Left lung (tissue), 10 donors: ENCODE data around the gene ATP5ME. TPM values are rescaled to one million over a fixed set of nuclear protein-coding genes. Genes with fewer than 3 reads are reported as not detected.
"Not testable (repeated sequence)": the region's sequence is repeated elsewhere in the genome, so short reads cannot be mapped to it uniquely, and the experiment has no call there.

ENCODE experiments used
- ATAC-seq: fragments of 200-7000 bp; cut with Tn5 transposase; one replicate; pipeline ENCODE4 v1.9.1; 2020; ENCODE audit warnings: moderate library complexity
- DNase-seq, 4 donors: peaks; one replicate each; pipeline ENCODE4 v3.0.0-alpha.2; 2013 to 2020
- H3K27ac ChIP-seq, 2 donors: fragments of 200-600 bp; sonication (generic) in 1 of 2; one replicate each; pipeline versions ENCODE4 v1.5.0 to v1.8.0; 2020 to 2021
- H3K27me3 ChIP-seq, 2 donors: fragments of 200-600 bp; sonication (generic) in 1 of 2; one replicate each; pipeline versions ENCODE4 v1.5.0 to v1.8.0; 2020 to 2021
- H3K36me3 ChIP-seq, 2 donors: fragments of 200-600 bp; sonication (generic) in 1 of 2; one replicate each; pipeline versions ENCODE4 v1.5.0 to v1.8.0; 2020 to 2021
- H3K4me1 ChIP-seq, 2 donors: fragments of 200-600 bp; one replicate each; pipeline ENCODE4 v1.8.0; 2021
- H3K4me3 ChIP-seq, 2 donors: fragments of 200-600 bp; sonication (generic) in 1 of 2; one replicate each; pipeline versions ENCODE4 v1.5.0 to v1.8.0; 2020 to 2021; ENCODE audit warnings: mild to moderate bottlenecking in 1 of 2
- H3K9me3 ChIP-seq, 2 donors: fragments of 200-600 bp; sonication (generic) in 1 of 2; one replicate each; pipeline versions ENCODE4 v1.5.0 to v1.8.0; 2020 to 2021
- intact Hi-C, 2 donors: fragments of 100-400 bp; cut with DNase I; formaldehyde crosslinking; loops; one replicate each; pipeline versions ENCODE4 v1.11.2 to v1.14.2; 2022
- polyA plus RNA-seq, 6 donors: library from polyadenylated mRNA; unstranded; fragments of 120-200 nt; gene quantifications; one replicate each; pipeline ENCODE4 v1.2.1, GENCODE V29; 2013; ENCODE audit not compliant: insufficient read length in 6 of 6
- total RNA-seq, 2 donors: library from RNA; stranded (reverse); fragmentation: NEBNext Ultra II Directional; extraction: Animal tissue kit (Norgen Biotek cat#: 25700); gene quantifications; one replicate each; pipeline ENCODE4 v1.2.1, GENCODE V29; 2021
- TF ChIP-seq, protein P1 (sequence below), 2 donors: fragments of 200-600 bp; sonication (generic) in 1 of 2; IDR thresholded peaks; one replicate each; pipeline versions ENCODE4 v1.5.0 to v1.8.0; 2021; ENCODE audit warnings: antibody characterized with exemption in 2 of 2
- donor health status: DM: no; HTN: yes; CAD: no.
- donor health status: DM: no; HTN: no; CAD: no.

The ATP5ME gene
- total and polyA plus RNA-seq, 8 donors = 162 to 245 (median 189) TPM

DNA sequence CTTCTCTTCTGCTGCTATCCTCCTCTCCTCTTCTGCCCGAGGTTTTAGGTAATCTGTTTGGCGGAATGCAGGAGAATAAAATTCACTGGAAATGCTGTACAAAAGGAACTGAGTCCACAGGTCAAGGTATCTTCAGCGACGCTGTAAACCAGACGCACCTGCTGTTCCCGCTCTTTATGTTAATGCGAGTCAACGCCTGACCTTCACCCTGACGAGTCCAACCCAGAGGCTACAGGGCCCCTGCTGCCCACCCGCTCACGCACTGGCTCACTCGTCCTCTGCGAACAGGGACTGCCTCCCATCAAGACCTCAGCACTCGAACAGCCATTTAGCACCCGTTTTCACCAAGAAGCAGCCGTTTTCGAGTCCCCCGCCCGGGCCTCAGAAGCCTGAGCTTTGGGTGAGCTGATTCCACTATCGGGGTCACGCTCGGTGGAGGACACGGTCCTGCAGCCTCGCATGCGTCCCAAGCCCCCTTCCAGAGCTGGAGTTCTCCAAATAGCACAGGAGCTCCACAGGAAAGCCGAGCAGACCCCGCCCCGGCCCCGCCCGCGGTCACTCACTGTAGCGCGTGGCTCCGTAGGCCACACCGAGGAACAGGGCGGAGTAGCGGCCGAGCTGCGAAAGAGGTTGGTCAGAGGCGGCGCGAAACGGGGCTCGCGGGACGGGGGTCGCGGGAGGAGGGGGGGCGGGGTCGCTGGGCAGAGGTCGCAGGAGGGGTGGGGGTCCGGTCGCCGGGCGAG is 556 bp downstream of the ATP5ME start:
- Histone ChIP-seq H3K4me3 (peak overlapping the region; percentile 70 to 97), H3K36me3 (peaks cover 0 to 24% of the 10 kb centered on the region in 2 donors), H3K27ac (peak overlapping the region; percentile 48 to 86), H3K9me3 (no peaks in the 10 kb centered on the region), H3K27me3 (no peaks in the 10 kb centered on the region), H3K4me1 (peaks cover 5 to 30% of the 10 kb centered on the region in 2 donors)
- intact Hi-C loops = no loop called here
- ATAC-seq (peak; percentile 42), DNase-seq (peak in 2 of 4 donors; percentile 73 to 91)
- TF ChIP-seq, protein P1, sequence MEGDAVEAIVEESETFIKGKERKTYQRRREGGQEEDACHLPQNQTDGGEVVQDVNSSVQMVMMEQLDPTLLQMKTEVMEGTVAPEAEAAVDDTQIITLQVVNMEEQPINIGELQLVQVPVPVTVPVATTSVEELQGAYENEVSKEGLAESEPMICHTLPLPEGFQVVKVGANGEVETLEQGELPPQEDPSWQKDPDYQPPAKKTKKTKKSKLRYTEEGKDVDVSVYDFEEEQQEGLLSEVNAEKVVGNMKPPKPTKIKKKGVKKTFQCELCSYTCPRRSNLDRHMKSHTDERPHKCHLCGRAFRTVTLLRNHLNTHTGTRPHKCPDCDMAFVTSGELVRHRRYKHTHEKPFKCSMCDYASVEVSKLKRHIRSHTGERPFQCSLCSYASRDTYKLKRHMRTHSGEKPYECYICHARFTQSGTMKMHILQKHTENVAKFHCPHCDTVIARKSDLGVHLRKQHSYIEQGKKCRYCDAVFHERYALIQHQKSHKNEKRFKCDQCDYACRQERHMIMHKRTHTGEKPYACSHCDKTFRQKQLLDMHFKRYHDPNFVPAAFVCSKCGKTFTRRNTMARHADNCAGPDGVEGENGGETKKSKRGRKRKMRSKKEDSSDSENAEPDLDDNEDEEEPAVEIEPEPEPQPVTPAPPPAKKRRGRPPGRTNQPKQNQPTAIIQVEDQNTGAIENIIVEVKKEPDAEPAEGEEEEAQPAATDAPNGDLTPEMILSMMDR (IDR thresholded peaks at IDR 0.05) = no peak

DNA sequence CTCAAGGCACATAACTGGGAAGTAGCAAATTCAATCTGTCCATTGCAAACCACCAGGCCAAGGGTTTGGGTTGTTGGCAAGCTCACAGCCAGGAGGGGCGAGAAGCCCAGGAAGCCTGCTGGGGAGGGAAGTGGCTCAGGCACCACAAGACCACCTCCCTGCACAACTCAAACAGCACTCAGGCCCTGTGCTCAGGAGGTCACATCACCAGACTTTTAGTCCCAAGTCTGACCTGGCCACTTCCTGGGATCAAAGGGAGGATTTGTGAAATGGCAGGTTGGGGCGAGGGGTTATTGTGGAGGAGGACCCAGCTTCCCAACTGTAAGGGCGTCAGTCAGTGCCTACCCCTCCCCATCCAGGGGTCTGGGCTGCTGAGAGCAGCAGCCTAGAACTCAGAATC is 2.3 kb downstream of the ATP5ME start:
- H3K27ac ChIP-seq = no peak overlapping the region
- H3K27me3 ChIP-seq = no peaks in the 10 kb centered on the region
- TF ChIP-seq, protein P1 (IDR thresholded peaks at IDR 0.05) = no peak
- intact Hi-C loops = no loop called here
- DNase-seq (no peak), ATAC-seq (no peak)
- H3K36me3 ChIP-seq = peaks cover 0 to 24% of the 10 kb centered on the region in 2 donors
- H3K4me3 ChIP-seq = no peak overlapping the region
- no peaks in the 10 kb centered on the region for H3K9me3 ChIP-seq
- peaks cover 5 to 30% of the 10 kb centered on the region in 2 donors for H3K4me1 ChIP-seq

DNA sequence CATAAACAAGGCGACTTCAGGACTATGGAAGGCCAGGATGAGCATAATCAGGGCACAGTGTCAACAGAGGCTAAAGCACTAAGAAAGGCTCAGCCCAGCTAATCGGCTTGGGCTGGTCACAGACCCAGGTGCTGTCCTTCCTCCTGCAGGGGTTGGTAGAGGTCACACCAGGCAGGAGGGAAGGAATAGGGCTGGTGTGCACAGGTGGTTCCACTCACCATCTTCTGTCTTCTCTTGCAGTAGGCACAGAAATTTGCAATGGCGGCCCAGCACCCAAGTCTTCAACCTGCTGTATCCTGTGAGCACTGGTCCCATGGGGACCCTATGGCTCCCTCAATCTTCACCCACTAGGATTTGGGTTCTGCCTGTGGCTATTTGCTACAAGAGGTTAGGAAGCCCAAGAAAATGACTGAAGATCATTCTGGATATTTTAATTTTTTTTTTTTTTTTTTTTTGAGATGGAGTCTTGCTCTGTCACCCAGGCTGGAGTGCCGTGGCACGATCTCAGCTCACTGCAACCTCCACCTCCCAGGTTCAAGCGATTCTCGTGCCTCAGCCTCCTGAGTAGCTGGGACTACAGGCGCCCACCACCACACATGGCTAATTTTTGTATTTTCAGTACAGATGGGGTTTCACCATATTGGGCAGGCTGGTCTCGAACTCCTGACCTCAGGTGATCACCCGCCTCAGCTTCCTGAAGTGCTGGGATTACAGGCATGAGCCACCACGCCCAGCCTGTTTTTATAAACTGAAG is 4.1 kb downstream of the ATP5ME start:
- H3K27me3 ChIP-seq, ATAC-seq, H3K9me3 ChIP-seq, intact Hi-C loops, H3K27ac ChIP-seq, H3K4me3 ChIP-seq, DNase-seq: not testable (repeated sequence)
- peaks cover 5 to 17% of the 10 kb centered on the region in 2 donors for H3K4me1 ChIP-seq
- peaks cover 0 to 24% of the 10 kb centered on the region in 2 donors for H3K36me3 ChIP-seq

DNA sequence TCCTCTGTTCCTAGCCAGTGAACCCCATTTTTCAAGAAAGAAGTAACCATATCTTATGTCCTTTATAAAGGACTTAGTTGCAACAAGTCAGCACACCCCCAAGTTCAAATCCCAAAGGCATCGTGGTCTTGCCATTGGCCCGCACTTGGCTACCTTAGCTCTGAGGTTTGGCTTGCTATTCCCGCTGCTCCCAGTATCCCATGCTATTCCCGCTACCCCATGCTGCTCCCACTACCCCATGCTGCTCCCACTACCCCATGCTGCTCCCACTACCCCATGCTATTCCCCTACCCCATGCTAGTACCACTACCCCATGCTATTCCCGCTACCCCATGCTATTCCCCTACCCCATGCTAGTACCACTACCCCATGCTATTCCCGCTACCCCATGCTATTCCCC is 5.9 kb downstream of the ATP5ME start:
- ATAC-seq, H3K9me3 ChIP-seq, H3K4me3 ChIP-seq, H3K27ac ChIP-seq, intact Hi-C loops, H3K27me3 ChIP-seq, DNase-seq: not testable (repeated sequence)
- peaks cover 0 to 24% of the 10 kb centered on the region in 2 donors for H3K36me3 ChIP-seq
- peaks cover 2 to 21% of the 10 kb centered on the region in 2 donors for H3K4me1 ChIP-seq

DNA sequence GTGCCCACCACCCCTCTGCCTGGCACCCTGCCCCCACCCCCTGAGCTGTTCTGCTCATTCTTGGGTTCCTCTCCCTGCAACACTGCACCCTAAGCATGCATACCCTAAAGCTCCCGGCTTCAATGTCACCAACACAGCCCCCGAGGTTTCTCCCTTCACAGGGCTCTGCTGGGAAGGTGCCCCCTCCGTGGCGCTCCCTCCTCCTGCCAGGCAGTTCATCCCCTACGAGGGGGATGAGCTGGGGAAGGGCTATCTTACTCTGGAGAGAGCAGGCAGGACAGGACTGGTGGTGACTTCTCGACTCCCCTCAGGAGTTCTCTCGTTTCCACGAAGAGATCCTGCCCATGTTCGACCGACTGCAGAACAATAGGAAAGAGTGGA is 6.5 kb downstream of the ATP5ME start:
- no peaks in the 10 kb centered on the region for H3K9me3 ChIP-seq
- no peak overlapping the region for H3K27ac ChIP-seq
- no peak for ATAC-seq
- no peak overlapping the region for H3K4me3 ChIP-seq
- peaks cover 0 to 14% of the 10 kb centered on the region in 2 donors for H3K4me1 ChIP-seq
- TF ChIP-seq, protein P1 (IDR thresholded peaks at IDR 0.05) = no peak
- peaks cover 0 to 20% of the 10 kb centered on the region in 2 donors for H3K36me3 ChIP-seq
- intact Hi-C loops = no loop called here
- peaks cover 0 to 8% of the 10 kb centered on the region in 2 donors for H3K27me3 ChIP-seq
- peak in 2 of 4 donors; percentile 27 to 39 for DNase-seq
